Left lung (tissue), 10 donors: ENCODE results near the gene CLIC3. TPM values are rescaled to one million over a fixed set of nuclear protein-coding genes. Genes with fewer than 3 reads are reported as not detected.
A peak's percentile ranks its signal among the peaks of the same experiment; 100 is the strongest.
"Not testable (repeated sequence)": the region's sequence is repeated elsewhere in the genome, so short reads cannot be mapped to it uniquely, and the experiment has no call there.

Source experiments
- ATAC-seq: fragments of 200-7000 bp; cut with Tn5 transposase; one replicate; pipeline ENCODE4 v1.9.1; 2020; ENCODE audit warnings: moderate library complexity
- DNase-seq, 4 donors: peaks; one replicate each; pipeline ENCODE4 v3.0.0-alpha.2; 2013 to 2020
- H3K27ac ChIP-seq, 2 donors: fragments of 200-600 bp; sonication (generic) in 1 of 2; one replicate each; pipeline versions ENCODE4 v1.5.0 to v1.8.0; 2020 to 2021
- H3K27me3 ChIP-seq, 2 donors: fragments of 200-600 bp; sonication (generic) in 1 of 2; one replicate each; pipeline versions ENCODE4 v1.5.0 to v1.8.0; 2020 to 2021
- H3K36me3 ChIP-seq, 2 donors: fragments of 200-600 bp; sonication (generic) in 1 of 2; one replicate each; pipeline versions ENCODE4 v1.5.0 to v1.8.0; 2020 to 2021
- H3K4me1 ChIP-seq, 2 donors: fragments of 200-600 bp; one replicate each; pipeline ENCODE4 v1.8.0; 2021
- H3K4me3 ChIP-seq, 2 donors: fragments of 200-600 bp; sonication (generic) in 1 of 2; one replicate each; pipeline versions ENCODE4 v1.5.0 to v1.8.0; 2020 to 2021; ENCODE audit warnings: mild to moderate bottlenecking in 1 of 2
- H3K9me3 ChIP-seq, 2 donors: fragments of 200-600 bp; sonication (generic) in 1 of 2; one replicate each; pipeline versions ENCODE4 v1.5.0 to v1.8.0; 2020 to 2021
- intact Hi-C, 2 donors: fragments of 100-400 bp; cut with DNase I; formaldehyde crosslinking; loops; one replicate each; pipeline versions ENCODE4 v1.11.2 to v1.14.2; 2022
- polyA plus RNA-seq, 6 donors: library from polyadenylated mRNA; unstranded; fragments of 120-200 nt; gene quantifications; one replicate each; pipeline ENCODE4 v1.2.1, GENCODE V29; 2013; ENCODE audit not compliant: insufficient read length in 6 of 6
- total RNA-seq, 2 donors: library from RNA; stranded (reverse); fragmentation: NEBNext Ultra II Directional; extraction: Animal tissue kit (Norgen Biotek cat#: 25700); gene quantifications; one replicate each; pipeline ENCODE4 v1.2.1, GENCODE V29; 2021
- TF ChIP-seq, protein P1 (sequence below), 2 donors: fragments of 200-600 bp; sonication (generic) in 1 of 2; IDR thresholded peaks; one replicate each; pipeline versions ENCODE4 v1.5.0 to v1.8.0; 2021; ENCODE audit warnings: antibody characterized with exemption in 2 of 2
- donor health status: DM: no; HTN: yes; CAD: no.
- donor health status: DM: no; HTN: no; CAD: no.

CLIC3 gene
- total and polyA plus RNA-seq, 8 donors: 30.7 to 85.4 (median 42.3) TPM

DNA sequence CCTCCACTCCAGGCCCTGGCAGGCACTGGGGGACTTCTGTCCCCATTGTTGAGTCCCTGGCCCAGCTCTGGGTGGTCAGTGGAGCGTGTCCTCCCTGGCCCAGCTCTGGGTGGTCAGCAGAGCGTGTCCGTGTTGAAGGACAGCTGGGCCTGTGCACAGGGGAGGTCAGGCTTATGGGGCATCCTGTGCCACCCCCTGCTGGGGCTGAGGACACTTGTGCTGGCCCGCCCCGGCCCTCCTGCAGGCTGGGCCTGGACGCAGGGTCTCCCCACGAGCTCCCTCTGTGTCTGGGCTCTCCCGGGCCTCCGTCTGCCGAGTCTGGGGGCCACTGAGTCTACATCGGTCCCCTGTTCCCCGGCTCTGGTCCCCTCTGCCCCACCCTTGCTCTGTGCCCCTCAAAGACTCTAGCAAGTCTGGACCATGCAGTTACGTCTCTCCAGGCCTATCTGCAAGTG, 11.5 kb upstream of the CLIC3 start:
- H3K4me3 ChIP-seq: no peak overlapping the region
- TF ChIP-seq, protein P1, sequence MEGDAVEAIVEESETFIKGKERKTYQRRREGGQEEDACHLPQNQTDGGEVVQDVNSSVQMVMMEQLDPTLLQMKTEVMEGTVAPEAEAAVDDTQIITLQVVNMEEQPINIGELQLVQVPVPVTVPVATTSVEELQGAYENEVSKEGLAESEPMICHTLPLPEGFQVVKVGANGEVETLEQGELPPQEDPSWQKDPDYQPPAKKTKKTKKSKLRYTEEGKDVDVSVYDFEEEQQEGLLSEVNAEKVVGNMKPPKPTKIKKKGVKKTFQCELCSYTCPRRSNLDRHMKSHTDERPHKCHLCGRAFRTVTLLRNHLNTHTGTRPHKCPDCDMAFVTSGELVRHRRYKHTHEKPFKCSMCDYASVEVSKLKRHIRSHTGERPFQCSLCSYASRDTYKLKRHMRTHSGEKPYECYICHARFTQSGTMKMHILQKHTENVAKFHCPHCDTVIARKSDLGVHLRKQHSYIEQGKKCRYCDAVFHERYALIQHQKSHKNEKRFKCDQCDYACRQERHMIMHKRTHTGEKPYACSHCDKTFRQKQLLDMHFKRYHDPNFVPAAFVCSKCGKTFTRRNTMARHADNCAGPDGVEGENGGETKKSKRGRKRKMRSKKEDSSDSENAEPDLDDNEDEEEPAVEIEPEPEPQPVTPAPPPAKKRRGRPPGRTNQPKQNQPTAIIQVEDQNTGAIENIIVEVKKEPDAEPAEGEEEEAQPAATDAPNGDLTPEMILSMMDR (IDR thresholded peaks at IDR 0.05): no peak
- DNase-seq (no peak), ATAC-seq (no peak)
- no peaks in the 10 kb centered on the region for H3K27me3 ChIP-seq
- H3K36me3 ChIP-seq: peaks cover 0 to 38% of the 10 kb centered on the region in 2 donors
- peaks cover 0 to 4% of the 10 kb centered on the region in 2 donors for H3K9me3 ChIP-seq
- no peaks in the 10 kb centered on the region for H3K4me1 ChIP-seq
- intact Hi-C loops: no loop called here
- H3K27ac ChIP-seq: no peak overlapping the region

DNA sequence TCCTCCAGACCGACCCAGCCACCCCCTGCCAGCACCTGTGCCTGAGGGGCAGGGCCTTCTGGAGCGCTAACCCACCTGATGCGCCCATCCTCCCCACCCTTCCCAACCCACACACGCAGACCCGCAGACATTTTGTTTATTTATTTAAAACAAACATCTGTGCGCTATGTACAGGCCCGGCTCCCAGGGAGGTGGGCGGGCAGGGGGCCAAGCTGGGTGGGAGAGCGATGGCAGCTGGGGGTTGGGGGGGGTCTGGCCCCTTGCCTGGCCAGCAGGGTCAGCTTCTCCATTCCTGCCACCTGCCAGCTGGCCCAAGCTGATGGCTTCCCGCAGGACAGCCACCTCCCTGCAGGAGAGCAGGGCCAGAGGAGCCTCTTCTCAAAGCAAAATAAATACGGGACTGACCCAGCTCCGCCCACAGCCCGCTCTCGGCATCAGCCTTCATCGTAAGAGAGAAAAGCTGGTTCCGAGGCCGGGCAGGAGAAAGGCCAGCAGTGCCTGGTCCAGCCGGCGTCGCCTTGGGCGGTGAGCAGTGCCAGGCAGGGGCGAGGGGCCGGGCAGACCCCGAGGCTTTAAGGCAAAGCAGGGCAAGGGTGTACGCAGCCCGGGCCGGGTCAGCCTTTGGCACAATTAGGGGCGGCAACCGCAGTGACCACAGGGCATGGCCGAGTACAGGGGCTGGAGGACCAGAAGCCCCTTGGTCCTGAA, 10.9 kb upstream of the CLIC3 start:
- H3K4me1 ChIP-seq: no peaks in the 10 kb centered on the region
- no peak overlapping the region for H3K4me3 ChIP-seq
- no peaks in the 10 kb centered on the region for H3K27me3 ChIP-seq
- DNase-seq (no peak), ATAC-seq (peak; percentile 64)
- TF ChIP-seq, protein P1 (IDR thresholded peaks at IDR 0.05): no peak
- H3K27ac ChIP-seq: no peak overlapping the region
- peaks cover 0 to 32% of the 10 kb centered on the region in 2 donors for H3K36me3 ChIP-seq
- intact Hi-C loops: no loop called here
- peaks cover 0 to 4% of the 10 kb centered on the region in 2 donors for H3K9me3 ChIP-seq

DNA sequence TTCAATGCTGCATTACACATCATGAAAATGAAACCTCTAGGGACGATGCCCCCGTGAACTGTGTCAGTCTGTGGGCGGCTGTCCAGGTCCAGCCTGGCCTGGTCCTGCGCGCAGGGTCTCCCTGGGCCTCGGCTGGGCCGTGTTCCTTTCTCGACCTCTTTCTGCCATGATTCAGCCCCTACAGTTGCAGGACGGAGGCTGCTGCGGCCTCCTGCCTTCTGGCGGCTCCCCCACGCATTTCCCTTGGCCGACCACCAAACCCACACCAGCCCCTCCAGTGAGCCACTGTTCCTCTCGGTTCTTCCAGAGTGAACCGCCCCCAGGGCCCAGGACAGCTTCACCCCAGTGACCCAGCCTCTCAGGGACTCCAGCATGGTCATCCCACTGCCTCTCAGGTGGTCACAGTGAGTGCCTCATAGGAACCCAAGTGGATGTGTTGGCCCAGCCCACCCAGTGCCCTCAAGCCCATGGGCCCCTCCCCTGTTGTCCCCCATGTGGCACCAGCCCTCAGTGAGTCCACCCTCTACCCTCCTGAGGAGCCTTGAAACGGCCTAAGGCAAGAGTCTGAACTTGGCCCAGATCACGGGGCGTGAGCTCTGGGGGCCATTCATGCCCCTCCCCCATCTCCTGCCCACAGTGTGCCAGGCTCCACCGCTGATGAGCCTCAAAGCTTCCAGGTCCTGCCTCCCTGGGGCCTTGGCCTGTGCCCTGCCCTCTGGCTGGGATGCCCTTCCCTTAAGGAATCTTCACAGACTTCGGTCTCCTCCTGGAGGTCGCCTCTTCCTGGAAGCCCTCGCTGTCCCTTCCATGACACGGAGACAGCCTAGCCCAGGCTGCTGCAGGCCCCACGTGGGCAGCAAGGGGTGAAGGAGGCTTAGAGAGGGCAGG, 10.0 kb upstream of the CLIC3 start:
- H3K27ac ChIP-seq: no peak overlapping the region
- DNase-seq: no peak
- H3K4me1 ChIP-seq: peaks cover 0 to 1% of the 10 kb centered on the region in 2 donors
- H3K27me3 ChIP-seq: no peaks in the 10 kb centered on the region
- intact Hi-C loops: no loop called here
- no peak overlapping the region for H3K4me3 ChIP-seq
- peaks cover 0 to 4% of the 10 kb centered on the region in 2 donors for H3K9me3 ChIP-seq
- peaks cover 0 to 23% of the 10 kb centered on the region in 2 donors for H3K36me3 ChIP-seq
- ATAC-seq: no peak
- TF ChIP-seq, protein P1 (IDR thresholded peaks at IDR 0.05): no peak

DNA sequence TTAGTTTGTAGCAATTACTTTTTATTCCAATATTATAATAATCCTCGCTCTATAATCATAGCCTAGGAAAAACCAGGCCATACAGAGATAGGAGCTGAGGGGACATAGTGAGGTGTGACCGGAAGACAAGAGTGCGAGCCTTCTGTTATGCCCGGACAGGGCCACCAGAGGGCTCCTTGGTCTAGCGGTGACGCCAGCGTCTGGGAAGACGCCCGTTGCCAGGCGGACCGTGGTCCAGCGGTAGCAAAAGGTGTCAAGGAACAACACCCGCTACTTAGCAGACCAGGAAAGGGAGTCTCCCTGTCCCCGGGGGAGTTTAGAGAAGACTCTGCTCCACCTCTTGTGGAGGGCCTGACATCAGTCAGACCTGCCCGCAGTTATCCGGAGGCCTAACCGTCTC, 7.9 kb upstream of the CLIC3 start:
- not testable (repeated sequence) for ATAC-seq

More for the DNA sequence above, 7.9 kb upstream of the CLIC3 start:
- H3K27ac ChIP-seq, intact Hi-C loops, DNase-seq, H3K27me3 ChIP-seq, H3K9me3 ChIP-seq, H3K4me3 ChIP-seq: not testable (repeated sequence)
- peaks cover 0 to 22% of the 10 kb centered on the region in 2 donors for H3K4me1 ChIP-seq
- TF ChIP-seq, protein P1 (IDR thresholded peaks at IDR 0.05): peak; percentile 23 to 58
- peaks cover 0 to 11% of the 10 kb centered on the region in 2 donors for H3K36me3 ChIP-seq
